Endometrium (tissue), 2 donors: ENCODE measurements around the gene LRRC53.

Source experiments
- FAIRE-seq: peaks from 2 replicates; lab custom pipeline; 2012; peaks lifted over from hg19 to GRCh38; lab: Jason Lieb, UNC
- donor health status: control.
- donor health status: control.

Gene LRRC53

GRCh38 chr1:74430342-74430934, 82.0 kb downstream of the LRRC53 start:
- FAIRE-seq: no peak

GRCh38 chr1:74429580-74429979, 82.8 kb downstream of the LRRC53 start:
- no peak for FAIRE-seq

GRCh38 chr1:74427681-74428080, 84.7 kb downstream of the LRRC53 start:
- no peak for FAIRE-seq

GRCh38 chr1:74426208-74426937, 86.0 kb downstream of the LRRC53 start:
- FAIRE-seq: no peak

- no peak for FAIRE-seq
Observed at GRCh38 chr1:74425676-74426075, 86.7 kb downstream of the LRRC53 start.

- no peak for FAIRE-seq
Observed at GRCh38 chr1:74423471-74423870, 88.9 kb downstream of the LRRC53 start.

GRCh38 chr1:74422421-74423292, 89.8 kb downstream of the LRRC53 start:
- no peak for FAIRE-seq

GRCh38 chr1:74420467-74420866, 91.9 kb downstream of the LRRC53 start:
- FAIRE-seq: no peak
